DOHH2 (cell line): ENCODE measurements around the gene COL9A3.

Experiments used
- H3F3A ChIP-seq: fragments of 200-600 bp; sonication (generic), shearing (Covaris generic); 2 replicates; pipeline ENCODE4 v1.6.0; 2016; ENCODE audit warnings: antibody characterized with exemption, mild to moderate bottlenecking; ENCODE audit not compliant: control insufficient read depth, insufficient read depth
- H3K27ac ChIP-seq: fragments of 200-600 bp; sonication (generic); 2 replicates; pipeline ENCODE4 v1.5.1; 2014; ENCODE audit warnings: low read depth, mild to moderate bottlenecking, low read length, moderate library complexity
- H3K27me3 ChIP-seq: fragments of 200-600 bp; sonication (generic); 2 replicates; pipeline ENCODE4 v1.6.1; 2014; ENCODE audit warnings: mild to moderate bottlenecking, low read length, mixed read lengths; ENCODE audit not compliant: control insufficient read depth
- H3K36me3 ChIP-seq: fragments of 200-600 bp; sonication (generic); 2 replicates; pipeline ENCODE4 v1.6.1; 2014; ENCODE audit warnings: mild to moderate bottlenecking, low read length, moderate library complexity, mixed read lengths; ENCODE audit not compliant: control insufficient read depth
- H3K4me1 ChIP-seq: fragments of 200-600 bp; sonication (generic); 2 replicates; pipeline ENCODE4 v1.6.1; 2014; ENCODE audit warnings: mild to moderate bottlenecking, low read length, mixed read lengths; ENCODE audit not compliant: control insufficient read depth
- H3K4me2 ChIP-seq: fragments of 200-600 bp; sonication (generic); 2 replicates; pipeline ENCODE4 v1.6.0; 2014; ENCODE audit warnings: mild to moderate bottlenecking, low read length, moderate library complexity
- H3K4me3 ChIP-seq: fragments of 200-600 bp; sonication (generic); 2 replicates; pipeline ENCODE4 v1.5.1; 2014; ENCODE audit warnings: mild to moderate bottlenecking, low read length, mixed read lengths
- H3K79me2 ChIP-seq: fragments of 200-600 bp; sonication (generic); 2 replicates; pipeline ENCODE4 v1.6.1; 2014; ENCODE audit warnings: mild to moderate bottlenecking, low read length, mixed read lengths; ENCODE audit not compliant: control insufficient read depth
- H3K9me2 ChIP-seq: fragments of 200-600 bp; sonication (generic); replicated peaks from 2 replicates; pipeline ENCODE4 v1.6.1; 2014; ENCODE audit warnings: mild to moderate bottlenecking, low read length, mixed read lengths; ENCODE audit not compliant: control insufficient read depth
- H3K9me3 ChIP-seq: fragments of 200-600 bp; sonication (generic); 2 replicates; pipeline ENCODE4 v1.6.1; 2014; ENCODE audit warnings: antibody characterized with exemption, low read length, mixed read lengths; ENCODE audit not compliant: control insufficient read depth, insufficient read depth
- H4K20me1 ChIP-seq: fragments of 200-600 bp; sonication (generic); 2 replicates; pipeline ENCODE4 v1.6.0; 2014; ENCODE audit warnings: low read depth, mild to moderate bottlenecking, antibody characterized with exemption, low read length, moderate library complexity; ENCODE audit not compliant: control insufficient read depth, insufficient read depth
- CTCF ChIP-seq: fragments of 200-600 bp; sonication (generic); IDR thresholded peaks from one replicate; pipeline ENCODE4 v1.5.1; 2014; ENCODE audit warnings: antibody characterized with exemption, mild to moderate bottlenecking, low read depth, low read length; ENCODE audit not compliant: poor library complexity, severe bottlenecking
- EZH2phosphoT487 ChIP-seq: fragments of 200-600 bp; sonication (generic); IDR thresholded peaks from 2 replicates; pipeline ENCODE4 v1.6.1; 2017; ENCODE audit warnings: borderline replicate concordance, mild to moderate bottlenecking, antibody characterized with exemption, low read length, moderate library complexity, mixed read lengths

COL9A3 gene

GRCh38 chr20:62812907-62813200 is 4.0 kb upstream of the COL9A3 start:
- H3K36me3 ChIP-seq: peaks cover 45% of the 10 kb centered on the region
- no peak overlapping the region for H3K4me2 ChIP-seq
- no peak overlapping the region for H3K4me3 ChIP-seq
- no peaks in the 10 kb centered on the region for H3K9me2 ChIP-seq
- peaks cover 14% of the 10 kb centered on the region for H3K27me3 ChIP-seq
- H3K27ac ChIP-seq: no peak overlapping the region
- H3K4me1 ChIP-seq: peaks cover 5% of the 10 kb centered on the region; the same call in 1 of the 2 replicates
- no peaks in the 10 kb centered on the region for H3K9me3 ChIP-seq
- TF ChIP-seq EZH2phosphoT487 (no peak), CTCF (no peak)
- H4K20me1 ChIP-seq: peaks cover 3% of the 10 kb centered on the region; the same call in 1 of the 2 replicates
- peaks cover 9% of the 10 kb centered on the region for H3K79me2 ChIP-seq
- H3F3A ChIP-seq: no peaks in the 10 kb centered on the region

DNA sequence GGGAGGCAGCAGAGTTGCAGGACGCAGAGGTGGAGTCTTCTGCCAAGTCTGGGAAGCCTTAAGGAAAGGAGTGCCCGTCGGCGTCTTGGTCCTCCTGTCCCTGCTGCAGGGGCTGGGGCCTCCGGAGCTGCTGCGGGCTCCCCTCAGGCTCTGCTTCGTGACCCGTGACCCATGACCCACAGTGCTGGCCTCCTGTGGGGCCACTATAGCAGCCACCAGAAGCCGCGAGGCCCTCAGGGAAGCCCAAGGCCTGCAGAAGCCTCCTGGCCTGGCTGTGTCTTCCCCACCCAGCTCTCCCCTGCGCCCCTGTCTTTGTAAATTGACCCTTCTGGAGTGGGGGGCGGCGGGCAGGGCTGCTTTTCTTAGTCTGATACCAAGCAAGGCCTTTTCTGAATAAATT is 3.3 kb upstream of the COL9A3 start:
- TF ChIP-seq CTCF (no peak), EZH2phosphoT487 (no peak)
- H3K36me3 ChIP-seq: peaks cover 38% of the 10 kb centered on the region
- peaks cover 3% of the 10 kb centered on the region; the same call in 1 of the 2 replicates for H4K20me1 ChIP-seq
- no peaks in the 10 kb centered on the region for H3K4me1 ChIP-seq
- H3K9me2 ChIP-seq: no peaks in the 10 kb centered on the region
- no peak overlapping the region for H3K4me3 ChIP-seq
- H3K27me3 ChIP-seq: peaks cover 21% of the 10 kb centered on the region
- H3K27ac ChIP-seq: no peak overlapping the region
- H3K4me2 ChIP-seq: no peak overlapping the region
- no peaks in the 10 kb centered on the region for H3K9me3 ChIP-seq
- peaks cover 3% of the 10 kb centered on the region; the same call in 1 of the 2 replicates for H3K79me2 ChIP-seq
- no peaks in the 10 kb centered on the region for H3F3A ChIP-seq

GRCh38 chr20:62814060-62814708 is 2.7 kb upstream of the COL9A3 start:
- Histone ChIP-seq H4K20me1 (peaks cover 3% of the 10 kb centered on the region; the same call in 1 of the 2 replicates), H3K27me3 (peaks cover 27% of the 10 kb centered on the region)

More at GRCh38 chr20:62814060-62814708, 2.7 kb upstream of the COL9A3 start:
- H3K4me3 ChIP-seq: no peak overlapping the region
- H3K4me1 ChIP-seq: no peaks in the 10 kb centered on the region
- H3K27ac ChIP-seq: no peak overlapping the region
- no peaks in the 10 kb centered on the region for H3K9me2 ChIP-seq
- H3K36me3 ChIP-seq: peaks cover 34% of the 10 kb centered on the region
- no peak overlapping the region for H3K4me2 ChIP-seq
- no peaks in the 10 kb centered on the region for H3K9me3 ChIP-seq
- peaks cover under 1% of the 10 kb centered on the region; the same call in 1 of the 2 replicates for H3K79me2 ChIP-seq
- H3F3A ChIP-seq: no peaks in the 10 kb centered on the region
- TF ChIP-seq EZH2phosphoT487 (no peak), CTCF (no peak)
